Stimulated activated CD4-positive, alpha-beta T cell treated with anti-CD3 and anti-CD28 coated beads, Interleukin-1b, Interleukin-23, amount 100 ng/mL, for 24 hours (primary cell): Measurements from ENCODE around the gene SV2A.
"Not testable (repeated sequence)": the region's sequence is repeated elsewhere in the genome, so short reads cannot be mapped to it uniquely, and the experiment has no call there.

ENCODE experiments used
- DNase-seq, 4 experiments: peaks; one replicate each; pipeline ENCODE4 v3.0.0-alpha.2; 2020; ENCODE audit warnings: low read depth in 4 of 4, low spot score in 1 of 4

SV2A gene

GRCh38 chr1:149917571-149918144 lies at the start of gene SV2A:
SV2A (minus strand) TSS chr1:149917844; CDS start chr1:149913840, 4,004 bp downstream.
- DNase-seq, result peak; percentile 15 to 43 (median 32)

GRCh38 chr1:149967041-149967440 lies 49.4 kb upstream of the SV2A start:
- no peak for DNase-seq

GRCh38 chr1:149966405-149966804 lies 48.8 kb upstream of the SV2A start:
- no peak for DNase-seq

- DNase-seq, result no peak
These were observed 47.8 kb upstream of the SV2A start for GRCh38 chr1:149965440-149965839.

- no peak for DNase-seq
These were observed 45.7 kb upstream of the SV2A start for GRCh38 chr1:149963358-149963757.

GRCh38 chr1:149962736-149963135 lies 45.1 kb upstream of the SV2A start:
- DNase-seq, result no peak

GRCh38 chr1:149962039-149962647 lies 44.5 kb upstream of the SV2A start:
- DNase-seq, result peak in 1 of 4 experiments; percentile 18

- not testable (repeated sequence) for DNase-seq
These were observed 39.9 kb upstream of the SV2A start for GRCh38 chr1:149957548-149957947.

GRCh38 chr1:149949911-149950310 lies 32.3 kb upstream of the SV2A start:
- no peak for DNase-seq

- no peak for DNase-seq
These were observed 27.6 kb upstream of the SV2A start for GRCh38 chr1:149945206-149945605.

GRCh38 chr1:149942885-149943284 lies 25.2 kb upstream of the SV2A start:
- DNase-seq, result no peak

- no peak for DNase-seq
These were observed 24.6 kb upstream of the SV2A start for GRCh38 chr1:149942207-149942606.

- no peak for DNase-seq
These were observed 22.8 kb upstream of the SV2A start for GRCh38 chr1:149940427-149940826.

- DNase-seq, result not testable (repeated sequence)
These were observed 21.0 kb upstream of the SV2A start for GRCh38 chr1:149938668-149939003.

- DNase-seq, result no peak
These were observed 20.1 kb upstream of the SV2A start for GRCh38 chr1:149937759-149938158.

GRCh38 chr1:149936992-149937705 lies 19.5 kb upstream of the SV2A start:
- no peak for DNase-seq

- no peak for DNase-seq
These were observed 18.7 kb upstream of the SV2A start, which contains the start of gene MTMR11 for GRCh38 chr1:149936170-149936991. MTMR11 (minus strand) TSS chr1:149936879; CDS start chr1:149936647, 232 bp downstream.

GRCh38 chr1:149934356-149934755 lies 16.7 kb upstream of the SV2A start:
- no peak for DNase-seq

GRCh38 chr1:149933208-149933607 lies 15.6 kb upstream of the SV2A start:
- DNase-seq, result no peak

GRCh38 chr1:149932474-149932873 lies 14.8 kb upstream of the SV2A start:
- DNase-seq, result no peak

GRCh38 chr1:149931212-149931790 lies 13.7 kb upstream of the SV2A start:
- DNase-seq, result no peak
